HepG2 (cell line): ENCODE measurements around the gene CBX5. TPM values are rescaled to one million over a fixed set of nuclear protein-coding genes. Genes with fewer than 3 reads are reported as not detected.

Experiments used
- AGO2 ChIP-seq: fragments of 200-400 bp; formaldehyde crosslinking; optimal IDR thresholded peaks from 2 replicates; pipeline ENCODE3; 2017; ENCODE audit warnings: mild to moderate bottlenecking, low read depth, low read length, moderate library complexity
- AHR ChIP-seq: IDR thresholded peaks from 2 replicates; pipeline ENCODE4 v1.6.1; 2018; ENCODE audit warnings: missing genetic modification reagents, missing compliant biosample characterization
- ARID2 ChIP-seq: sonication (generic); formaldehyde crosslinking; IDR thresholded peaks from 2 replicates; pipeline ENCODE4 v1.8.1; 2022; ENCODE audit warnings: mild to moderate bottlenecking, missing genetic modification reagents, borderline replicate concordance
- ATM ChIP-seq: fragments of 450-650 bp; IDR thresholded peaks from 2 replicates; pipeline ENCODE4 v1.7.1; 2017; ENCODE audit warnings: mild to moderate bottlenecking, borderline replicate concordance
- FIP1L1 ChIP-seq: fragments of 200-400 bp; formaldehyde crosslinking; IDR thresholded peaks from 2 replicates; pipeline ENCODE4 v1.6.1; 2018; ENCODE audit warnings: low read depth, mild to moderate bottlenecking, low read length, moderate library complexity, borderline replicate concordance; ENCODE audit not compliant: insufficient read depth
- FOXP4 ChIP-seq: sonication (generic); formaldehyde crosslinking; IDR thresholded peaks from 2 replicates; pipeline ENCODE4 v1.4.0; 2020; ENCODE audit warnings: missing genetic modification reagents
- GFI1 ChIP-seq: sonication (generic); formaldehyde crosslinking; IDR thresholded peaks from 2 replicates; pipeline ENCODE4 v1.5.0; 2020; ENCODE audit warnings: missing genetic modification reagents, mild to moderate bottlenecking, borderline replicate concordance
- HBP1 ChIP-seq: IDR thresholded peaks from 2 replicates; pipeline ENCODE4 v1.6.1; 2016; ENCODE audit warnings: low read depth, control low read depth
- IKZF4 ChIP-seq: sonication (generic); formaldehyde crosslinking; IDR thresholded peaks from 2 replicates; pipeline ENCODE4 v1.5.1; 2020; ENCODE audit warnings: borderline replicate concordance, mild to moderate bottlenecking, low read depth, missing genetic modification reagents; ENCODE audit errors: not compliant biosample characterization
- IRX3 ChIP-seq: sonication (generic); formaldehyde crosslinking; IDR thresholded peaks from 2 replicates; pipeline ENCODE4 v1.8.1; 2023; ENCODE audit warnings: mild to moderate bottlenecking, low read depth, missing genetic modification reagents, borderline replicate concordance
- KLF13 ChIP-seq: sonication (generic); formaldehyde crosslinking; IDR thresholded peaks from 2 replicates; pipeline ENCODE4 v1.4.0; 2020; ENCODE audit warnings: mild to moderate bottlenecking, missing genetic modification reagents
- NFE2L2 ChIP-seq: fragments of 150-350 bp; IDR thresholded peaks from 2 replicates; pipeline ENCODE4 v1.6.1; 2014; ENCODE audit warnings: low read length
- PLRG1 ChIP-seq: fragments of 450-650 bp; conservative IDR thresholded peaks from 2 replicates; pipeline ENCODE4 v1.6.1; 2016
- RAD21 ChIP-seq: fragments of 450-650 bp; formaldehyde crosslinking; IDR thresholded peaks from 2 replicates; pipeline ENCODE4 v1.5.0; 2020; ENCODE audit warnings: mild to moderate bottlenecking
- SIN3A ChIP-seq: IDR thresholded peaks from 2 replicates; pipeline ENCODE4 v1.6.1; 2011; ENCODE audit warnings: low read depth, mild to moderate bottlenecking, control low read depth, low read length, borderline replicate concordance
- SIN3B ChIP-seq: fragments of 150-350 bp; IDR thresholded peaks from 2 replicates; pipeline ENCODE4 v1.6.1; 2014; ENCODE audit warnings: low read length
- TIGD3 ChIP-seq: sonication (generic); formaldehyde crosslinking; IDR thresholded peaks from 2 replicates; pipeline ENCODE4 v1.5.1; 2020; ENCODE audit warnings: mild to moderate bottlenecking, missing genetic modification reagents, borderline replicate concordance
- YY1 ChIP-seq: IDR thresholded peaks from 2 replicates; pipeline ENCODE4 v1.6.1; 2011; ENCODE audit warnings: low read length, low read depth, moderate library complexity, mild to moderate bottlenecking; ENCODE audit not compliant: insufficient read depth, insufficient replicate concordance
- ZMAT5 ChIP-seq: sonication (generic); formaldehyde crosslinking; IDR thresholded peaks from 2 replicates; pipeline ENCODE4 v1.5.0; 2020; ENCODE audit warnings: mild to moderate bottlenecking, low read depth, missing genetic modification reagents, borderline replicate concordance
- ZNF232 ChIP-seq: sonication (generic); formaldehyde crosslinking; IDR thresholded peaks from 2 replicates; pipeline ENCODE4 v1.4.0; 2020; ENCODE audit warnings: missing genetic modification reagents, borderline replicate concordance
- ZNF335 ChIP-seq: sonication (generic); formaldehyde crosslinking; IDR thresholded peaks from 2 replicates; pipeline ENCODE4 v1.4.0; 2020; ENCODE audit warnings: missing genetic modification reagents
- ZNF430 ChIP-seq: sonication (generic); formaldehyde crosslinking; IDR thresholded peaks from 2 replicates; pipeline ENCODE4 v1.9.0; 2021; ENCODE audit warnings: mild to moderate bottlenecking, missing genetic modification reagents
- ZNF569 ChIP-seq: sonication (generic); formaldehyde crosslinking; IDR thresholded peaks from 2 replicates; pipeline ENCODE4 v1.5.0; 2020; ENCODE audit warnings: mild to moderate bottlenecking, missing genetic modification reagents, moderate library complexity, borderline replicate concordance
- ZNF644 ChIP-seq: IDR thresholded peaks from 2 replicates; pipeline ENCODE4 v1.6.1; 2016; ENCODE audit warnings: low read depth
- ZNF781 ChIP-seq: sonication (generic); formaldehyde crosslinking; IDR thresholded peaks from 2 replicates; pipeline ENCODE4 v1.5.1; 2020; ENCODE audit warnings: borderline replicate concordance, mild to moderate bottlenecking, missing genetic modification reagents; ENCODE audit errors: not compliant biosample characterization
- ZNF816 ChIP-seq: sonication (generic); formaldehyde crosslinking; IDR thresholded peaks from 2 replicates; pipeline ENCODE4 v1.8.0; 2022; ENCODE audit warnings: missing genetic modification reagents, mild to moderate bottlenecking, borderline replicate concordance
- ZSCAN20 ChIP-seq: sonication (generic); formaldehyde crosslinking; IDR thresholded peaks from 2 replicates; pipeline ENCODE4 v1.4.0; 2020; ENCODE audit warnings: missing genetic modification reagents, mild to moderate bottlenecking, borderline replicate concordance
- polyA plus RNA-seq, 8 experiments: library from polyadenylated mRNA; depleted of rRNA in 3 of 8; stranded (reverse) in 7 of 8; unstranded in 1 of 8; fragments of >200 nt; fragmentation: Illumina TruSeq in 4 of 8; extraction: Trizol in 4 of 8; gene quantifications; 2 replicates each; pipeline versions ENCODE4 v1.2.1 to v1.2.3, GENCODE V29; 2011 to 2016; ENCODE audit warnings: low read depth in 4 of 8, missing spikeins in 1 of 8, mixed read lengths in 1 of 8; ENCODE audit not compliant: insufficient read depth in 1 of 8
- total RNA-seq, 5 experiments: library from RNA; depleted of rRNA; stranded (reverse); fragments of >200 nt; fragmentation: Illumina TruSeq; extraction: Trizol; gene quantifications; 2 replicates each; pipeline ENCODE4 v1.2.3, GENCODE V29; 2016; ENCODE audit warnings: low read depth in 1 of 5

CBX5 gene
- total and polyA plus RNA-seq, 2 of the 13 experiments (the other 11 are each of a cell fraction or from before 2014, with no cell fraction given) = 16.0 to 22.2 TPM

GRCh38 chr12:54279227-54279631, 693 bp downstream of the CBX5 start (continued):
- no peak for TF ChIP-seq ZNF816 (CRISPR knock-in tag)
- TF ChIP-seq ZMAT5 (CRISPR knock-in tag) = no peak
- TF ChIP-seq PLRG1 = no peak
- no peak for TF ChIP-seq ATM
- no peak for TF ChIP-seq ZSCAN20
- 0 out of 2 replicates have a peak, but pooled peaks have one; percentile 2 for TF ChIP-seq TIGD3
- TF ChIP-seq GFI1 = no peak
- TF ChIP-seq YY1 = peak; percentile 36
- no peak for TF ChIP-seq ZNF430 (CRISPR knock-in tag)
- 0 out of 2 replicates have a peak, but pooled peaks have one; percentile 8 for TF ChIP-seq FIP1L1
- TF ChIP-seq ZNF644 (CRISPR knock-in tag) = no peak
- TF ChIP-seq SIN3B = no peak
- TF ChIP-seq ZNF781 (CRISPR knock-in tag) = no peak
- no peak for TF ChIP-seq SIN3A
- TF ChIP-seq NFE2L2 = no peak
- TF ChIP-seq RAD21 = peak; percentile 12; the same call in 1 of the 2 replicates
- no peak for TF ChIP-seq FOXP4 (CRISPR knock-in tag)
- TF ChIP-seq ZNF232 (CRISPR knock-in tag) = no peak
- TF ChIP-seq AGO2 = no peak
- no peak for TF ChIP-seq KLF13
- TF ChIP-seq IRX3 (CRISPR knock-in tag) = no peak
- TF ChIP-seq ZNF569 (CRISPR knock-in tag) = no peak
- no peak for TF ChIP-seq ZNF335 (CRISPR knock-in tag)
- no peak for TF ChIP-seq HBP1 (CRISPR knock-in tag)
- TF ChIP-seq ARID2 (CRISPR knock-in tag) = 0 out of 2 replicates have a peak, but pooled peaks have one; percentile 7
- TF ChIP-seq IKZF4 (CRISPR knock-in tag) = no peak
- no peak for TF ChIP-seq AHR (CRISPR knock-in tag)
